ENCODE results near the gene FLNB. TPM values are rescaled to one million over a fixed set of nuclear protein-coding genes. Genes with fewer than 3 reads are reported as not detected.

The FLNB gene
- total and polyA plus RNA-seq, 10 of the 15 experiments (the other 5 are each of a cell fraction or from before 2014, with no cell fraction given): 13.6 to 51.8 (median 26.4) TPM

- TF ChIP-seq NR2C1 (IDR thresholded peaks at IDR 0.05) (no peak), RAD51 (IDR thresholded peaks at IDR 0.05) (peak; percentile 75), SPI1 (IDR thresholded peaks at IDR 0.05; ENCODE audit: borderline replicate concordance, insufficient read depth, low read depth, low read length) (peak; percentile 45; the same call in 1 of the 2 replicates), SMARCA5 (IDR thresholded peaks at IDR 0.05) (no peak), SP1 (IDR thresholded peaks at IDR 0.05; ENCODE audit: low read depth, low read length) (no peak), POLR2AphosphoS5 (IDR thresholded peaks at IDR 0.05; ENCODE audit: low read length) (peak; percentile 73), ZBTB40 (IDR thresholded peaks at IDR 0.05; ENCODE audit: borderline replicate concordance) (no peak), HDAC6 (IDR thresholded peaks at IDR 0.05; ENCODE audit: unreplicated experiment) (no peak)
Measured at GRCh38 chr3:58202917-58203360, 194.7 kb downstream of the FLNB start (continued).

GRCh38 chr3:58203541-58203940, 195.3 kb downstream of the FLNB start:
- ChIA-PET RAD21 (ENCODE audit: unreplicated experiment) (interaction anchor here (0.8 to 8.1 kb wide), 8 partner anchors 10 to 196 kb away, joined by 3 to 285 read pairs (median 4); partner anchors contain the start of genes DNASE1L3, HTD2 and RPP14), SMC1A (ENCODE audit: uncharacterized antibody, unreplicated experiment) (interaction anchor here (1.3 to 12.6 kb wide), 5 partner anchors 10 to 103 kb away, joined by 3 to 510 read pairs (median 17); partner anchors contain the start of genes DNASE1L3, HTD2 and RPP14), CTCF (interaction anchor here (1.2 to 25.2 kb wide), 8 partner anchors 10 to 103 kb away, joined by 3 to 655 read pairs (median 6); partner anchors contain the start of genes DNASE1L3, HTD2 and RPP14), POLR2A (interaction anchor here (0.7 to 17.1 kb wide), 7 partner anchors 9 to 103 kb away, joined by 3 to 491 read pairs (median 5); partner anchors contain the start of genes DNASE1L3, HTD2 and RPP14)
- H3K79me2 ChIP-seq (ENCODE audit: control insufficient read depth, insufficient read depth, low read length): no peaks in the 10 kb centered on the region; the same call in 1 of the 2 replicates
- no peak overlapping the region for H3K4me3 ChIP-seq
- no peaks in the 10 kb centered on the region for H4K20me1 ChIP-seq (ENCODE audit: control insufficient read depth, insufficient read depth)
- H3K4me1 ChIP-seq (ENCODE audit: control insufficient read depth, insufficient read depth, low read length): peaks cover 41% of the 10 kb centered on the region
- no peaks in the 10 kb centered on the region for H3K27me3 ChIP-seq (replicated peaks in 1 of 2; ENCODE audit: control insufficient read depth in 2 of 2, insufficient read depth in 2 of 2, low read length in 1 of 2)
- H3K36me3 ChIP-seq (ENCODE audit: control insufficient read depth in 2 of 2, insufficient read depth in 2 of 2, low read length in 1 of 2): peaks cover 0 to 1% of the 10 kb centered on the region in 2 experiments; a peak in 1 of 4 replicates
- BruUV-seq (replicated peaks): no TSS peak
- intact Hi-C loops (cut with micrococcal nuclease; ENCODE audit: unreplicated experiment) (no loop called here), in situ Hi-C loops (cut with MboI) (loop anchor here (25.0 kb wide), 1 partner anchor 1184 kb away; no protein-coding TSS in a partner anchor)
- no peak overlapping the region for H3K9ac ChIP-seq (ENCODE audit: control insufficient read depth, insufficient read depth, low read length)
- no peak overlapping the region for H3K27ac ChIP-seq (ENCODE audit: control insufficient read depth, insufficient read depth)
- no peak overlapping the region for H2AFZ ChIP-seq (ENCODE audit: control insufficient read depth, low read depth, low read length)
- peaks cover 4% of the 10 kb centered on the region; the same call in 2 of the 3 replicates for H3K9me3 ChIP-seq (replicated peaks; ENCODE audit: control insufficient read depth, insufficient read depth, low read length)
- WGBS (ENCODE audit: insufficient coverage, insufficient replicate concordance, low lambda C conversion rate, missing lambda C conversion rate): 98% methylated on average over 4 of the region's 4 CpGs
- FAIRE-seq: no peak
- no peak overlapping the region for H3K4me2 ChIP-seq (ENCODE audit: control insufficient read depth, insufficient read depth)
- DNase-seq (ENCODE audit: low read depth, low spot score): no peak
- ATAC-seq: no peak
- TF ChIP-seq TAF1 (IDR thresholded peaks at IDR 0.05; ENCODE audit: borderline replicate concordance, low read depth, low read length) (no peak), NR2C2 (IDR thresholded peaks at IDR 0.05; ENCODE audit: borderline replicate concordance, control insufficient read depth, insufficient read length, low read depth) (no peak), USF2 (IDR thresholded peaks at IDR 0.05; ENCODE audit: borderline replicate concordance, low read depth, low read length) (no peak), SMC3 (IDR thresholded peaks at IDR 0.05; ENCODE audit: borderline replicate concordance, low read length) (no peak)

All from GM12878 (cell line).